HFFc6 (cell line): ENCODE data around the gene AKAP12. TPM values are rescaled to one million over a fixed set of nuclear protein-coding genes. Genes with fewer than 3 reads are reported as not detected.
A peak's percentile ranks its signal among the peaks of the same experiment; 100 is the strongest.

ENCODE experiments used
- DNase-seq: peaks from one replicate; pipeline ENCODE4 v3.0.0-alpha.2; 2018
- H3K27ac Mint-ChIP-seq: 2 replicates; pipeline ENCODE4 v1.8.0; 2020; ENCODE audit warnings: mild to moderate bottlenecking, mixed read lengths
- H3K27me3 Mint-ChIP-seq: 2 replicates; pipeline ENCODE4 v1.8.0; 2021; ENCODE audit warnings: mild to moderate bottlenecking, moderate library complexity, mixed read lengths; ENCODE audit not compliant: insufficient read depth
- H3K36me3 Mint-ChIP-seq: 2 replicates; pipeline ENCODE4 v1.8.0; 2021; ENCODE audit warnings: low read depth, mixed read lengths
- H3K4me1 Mint-ChIP-seq: 2 replicates; pipeline ENCODE4 v1.8.0; 2020; ENCODE audit warnings: low read depth, mixed read lengths
- H3K4me3 Mint-ChIP-seq: 2 replicates; pipeline ENCODE4 v1.8.0; 2020; ENCODE audit warnings: mild to moderate bottlenecking, moderate library complexity, mixed read lengths
- H3K9me3 Mint-ChIP-seq: 2 replicates; pipeline ENCODE4 v1.8.0; 2020; ENCODE audit warnings: mild to moderate bottlenecking, mixed read lengths
- CTCF ChIP-seq: fragments of 200-600 bp; sonication (generic); IDR thresholded peaks from 2 replicates; pipeline ENCODE4 v1.5.0; 2021; ENCODE audit warnings: antibody characterized with exemption, mild to moderate bottlenecking
- total RNA-seq, 6 experiments: library from RNA; stranded (reverse); fragmentation: NEBNext Ultra II Directional; extraction: Animal tissue kit (Norgen Biotek cat#: 25700); gene quantifications; 2 replicates in 1 of 6; 3 replicates in 5 of 6; pipeline ENCODE4 v1.2.3, GENCODE V29; 2021

AKAP12 gene
- total RNA-seq, 6 experiments from 2014 or later = 3.7 to 8.6 (median 7.0) TPM

DNA sequence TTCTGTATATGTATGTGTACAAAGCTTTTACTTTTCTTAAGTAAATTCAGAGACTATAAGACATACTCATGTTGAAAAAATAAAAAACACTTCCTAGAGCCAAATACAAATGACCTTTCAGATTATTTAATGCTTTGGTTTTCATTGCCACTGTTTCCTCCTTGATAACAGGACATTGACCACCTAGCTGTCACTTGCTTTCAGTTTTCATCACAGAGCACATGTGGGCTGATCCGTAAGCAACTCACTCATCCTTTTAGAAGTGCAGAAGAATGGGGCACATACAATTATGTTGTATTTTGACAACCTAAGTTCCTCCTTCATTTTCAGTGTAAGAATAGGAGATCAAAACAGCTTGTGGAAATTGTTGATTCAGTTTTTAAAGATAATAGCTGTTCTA lies 145.4 kb downstream of the AKAP12 start:
- DNase-seq = no peak
- no peak for TF ChIP-seq CTCF
- Mint-ChIP-seq H3K4me3 (no peak overlapping the region), H3K27ac (no peak overlapping the region), H3K36me3 (peaks cover 14% of the 10 kb centered on the region), H3K9me3 (no peaks in the 10 kb centered on the region), H3K27me3 (no peaks in the 10 kb centered on the region; the same call in none of the 2 replicates), H3K4me1 (peaks cover 39% of the 10 kb centered on the region)

DNA sequence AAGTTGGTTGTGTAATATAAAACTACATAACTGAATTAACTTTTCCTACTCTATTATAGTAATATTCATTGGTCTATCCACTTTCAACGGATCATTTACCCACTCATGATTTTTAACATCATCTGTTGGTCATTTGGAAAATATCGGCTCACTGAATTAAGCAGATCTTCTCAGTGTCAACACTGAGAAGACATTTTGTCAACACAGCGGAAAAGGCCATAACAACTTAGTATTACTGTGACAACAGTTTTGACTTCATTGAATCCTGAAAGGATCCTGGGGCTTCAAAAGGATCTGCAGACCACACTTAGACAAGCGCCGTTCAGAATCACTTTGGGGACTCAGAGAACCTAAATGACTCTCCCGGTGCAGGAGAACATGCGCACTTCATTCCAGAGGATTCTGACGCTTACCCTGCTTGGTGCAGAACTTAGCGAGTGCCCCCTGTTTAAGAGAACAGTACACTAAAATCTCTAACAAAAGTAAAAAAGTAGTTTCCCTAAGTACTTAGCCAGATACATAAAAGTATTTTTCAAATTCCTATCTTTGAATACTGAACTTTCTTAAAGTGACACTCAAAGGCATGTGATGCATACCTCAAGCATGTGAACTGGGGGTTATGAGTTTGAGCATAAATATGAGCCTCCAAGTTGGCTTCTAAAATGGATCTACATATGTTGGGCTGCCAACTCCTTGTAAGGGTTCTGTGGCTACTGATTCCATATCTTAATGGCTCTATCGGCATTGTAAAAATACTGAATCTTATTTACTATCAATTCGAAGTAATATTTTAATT lies 147.6 kb downstream of the AKAP12 start:
- Mint-ChIP-seq H3K4me1 (peaks cover 35% of the 10 kb centered on the region), H3K9me3 (no peaks in the 10 kb centered on the region), H3K27me3 (peaks cover 1% of the 10 kb centered on the region), H3K36me3 (peaks cover 14% of the 10 kb centered on the region), H3K4me3 (peak overlapping the region; percentile 45; the same call in 1 of the 2 replicates), H3K27ac (peak overlapping the region; percentile 61)
- peak; percentile 61 for DNase-seq
- TF ChIP-seq CTCF = no peak

DNA sequence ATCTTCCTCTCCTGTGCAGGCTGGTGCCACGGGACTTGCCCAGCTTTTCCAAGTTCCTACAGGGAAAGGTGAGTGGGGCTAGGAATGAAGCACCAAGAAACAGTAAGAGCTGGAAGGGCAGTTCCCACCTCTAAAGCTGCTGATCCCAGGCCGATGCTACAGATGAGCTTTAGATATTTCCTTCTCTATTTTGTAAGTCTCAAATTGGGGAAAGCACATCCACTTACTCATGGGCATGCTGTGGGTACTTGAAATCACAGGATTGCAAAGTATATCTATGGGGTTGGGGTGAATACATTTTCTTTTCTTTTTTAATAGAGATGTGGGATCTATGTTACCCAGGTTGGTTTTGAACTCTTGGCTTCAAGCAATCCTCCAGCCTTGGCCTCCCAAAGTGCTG lies 148.5 kb downstream of the AKAP12 start:
- no peaks in the 10 kb centered on the region for H3K9me3 Mint-ChIP-seq
- H3K27me3 Mint-ChIP-seq = peaks cover 1% of the 10 kb centered on the region; the same call in 1 of the 2 replicates
- no peak for TF ChIP-seq CTCF
- H3K27ac Mint-ChIP-seq = peak overlapping the region; percentile 61
- H3K4me1 Mint-ChIP-seq = peaks cover 43% of the 10 kb centered on the region
- peak overlapping the region; percentile 47 for H3K4me3 Mint-ChIP-seq
- peaks cover 14% of the 10 kb centered on the region for H3K36me3 Mint-ChIP-seq
- DNase-seq = no peak

- no peak for DNase-seq
- H3K4me3 Mint-ChIP-seq = peak overlapping the region; percentile 95
These were observed 149.3 kb downstream of the AKAP12 start for GRCh38 chr6:151388997-151389617.

More at GRCh38 chr6:151388997-151389617, 149.3 kb downstream of the AKAP12 start:
- Mint-ChIP-seq H3K27me3 (peaks cover 1% of the 10 kb centered on the region; the same call in 1 of the 2 replicates), H3K36me3 (peaks cover 18% of the 10 kb centered on the region), H3K4me1 (peaks cover 52% of the 10 kb centered on the region), H3K9me3 (no peaks in the 10 kb centered on the region), H3K27ac (peak overlapping the region; percentile 94)
- no peak for TF ChIP-seq CTCF
